ENCODE data around the gene PODXL2.

PODXL2 gene

GRCh38 chr3:127628788-127629466, at the start of gene PODXL2:
Gene PODXL2 (plus strand): TSS chr3:127629185. CDS start chr3:127629220, 35 bp downstream.
- peaks cover 1% of the 10 kb centered on the region for H3K36me3 Mint-ChIP-seq
- CTCF ChIA-PET, result no interaction called here
- peaks cover 71% of the 10 kb centered on the region for H3K27me3 Mint-ChIP-seq
- peak; percentile 51 for DNase-seq
- peak within 1 kb of the TSS; percentile 74 for H3K4me3 Mint-ChIP-seq
- no peaks in the 10 kb centered on the region for H3K9me3 Mint-ChIP-seq
- peaks cover 19% of the 10 kb centered on the region for H3K4me1 Mint-ChIP-seq
- peak within 1 kb of the TSS; percentile 45 for H3K27ac Mint-ChIP-seq

- Mint-ChIP-seq H3K4me3 (no peak overlapping the region), H3K27ac (no peak overlapping the region), H3K9me3 (no peaks in the 10 kb centered on the region), H3K4me1 (peaks cover 10% of the 10 kb centered on the region), H3K27me3 (no peaks in the 10 kb centered on the region), H3K36me3 (peaks cover 2% of the 10 kb centered on the region)
- no peak for DNase-seq
- CTCF ChIA-PET, result no interaction called here
Observed at GRCh38 chr3:127580327-127581060, 48.5 kb upstream of the PODXL2 start.

GRCh38 chr3:127584734-127585133, 44.3 kb upstream of the PODXL2 start:
- peaks cover 19% of the 10 kb centered on the region for H3K4me1 Mint-ChIP-seq
- CTCF ChIA-PET, result interaction anchor here (1.1 kb wide), 1 partner anchor 10 kb away, joined by 5 read pairs; no protein-coding TSS in a partner anchor
- peaks cover 2% of the 10 kb centered on the region for H3K36me3 Mint-ChIP-seq
- no peaks in the 10 kb centered on the region for H3K9me3 Mint-ChIP-seq
- no peak overlapping the region for H3K27ac Mint-ChIP-seq
- no peaks in the 10 kb centered on the region for H3K27me3 Mint-ChIP-seq
- no peak for DNase-seq
- H3K4me3 Mint-ChIP-seq, result no peak overlapping the region

GRCh38 chr3:127585163-127585812, 43.7 kb upstream of the PODXL2 start:
- no peak for DNase-seq
- H3K36me3 Mint-ChIP-seq, result peaks cover 2% of the 10 kb centered on the region
- H3K9me3 Mint-ChIP-seq, result no peaks in the 10 kb centered on the region
- CTCF ChIA-PET, result interaction anchor here (1.1 kb wide), 1 partner anchor 10 kb away, joined by 5 read pairs; no protein-coding TSS in a partner anchor
- no peaks in the 10 kb centered on the region for H3K27me3 Mint-ChIP-seq
- no peak overlapping the region for H3K27ac Mint-ChIP-seq
- no peak overlapping the region for H3K4me3 Mint-ChIP-seq
- H3K4me1 Mint-ChIP-seq, result peaks cover 19% of the 10 kb centered on the region

- Mint-ChIP-seq H3K9me3 (no peaks in the 10 kb centered on the region), H3K4me1 (peaks cover 18% of the 10 kb centered on the region), H3K27ac (no peak overlapping the region), H3K36me3 (peaks cover 2% of the 10 kb centered on the region), H3K4me3 (no peak overlapping the region), H3K27me3 (no peaks in the 10 kb centered on the region)
- CTCF ChIA-PET, result interaction anchor here (1.1 kb wide), 1 partner anchor 11 kb away, joined by 5 read pairs; no protein-coding TSS in a partner anchor
- DNase-seq, result no peak
Observed at GRCh38 chr3:127585813-127586413, 43.1 kb upstream of the PODXL2 start.

GRCh38 chr3:127587876-127588275, 41.1 kb upstream of the PODXL2 start:
- no peaks in the 10 kb centered on the region for H3K9me3 Mint-ChIP-seq
- no peak for DNase-seq
- peaks cover 31% of the 10 kb centered on the region for H3K4me1 Mint-ChIP-seq
- no peak overlapping the region for H3K27ac Mint-ChIP-seq
- H3K4me3 Mint-ChIP-seq, result no peak overlapping the region
- CTCF ChIA-PET, result interaction anchor here (0.7 to 3.6 kb wide), 3 partner anchors 9 to 1454 kb away, joined by 4 to 16 read pairs (median 4); no protein-coding TSS in a partner anchor
- H3K36me3 Mint-ChIP-seq, result peaks cover 2% of the 10 kb centered on the region
- no peaks in the 10 kb centered on the region for H3K27me3 Mint-ChIP-seq

GRCh38 chr3:127588806-127589577, 40.0 kb upstream of the PODXL2 start:
- DNase-seq, result peak; percentile 45
- Mint-ChIP-seq H3K4me1 (peaks cover 32% of the 10 kb centered on the region), H3K27ac (peak overlapping the region; percentile 75), H3K9me3 (no peaks in the 10 kb centered on the region), H3K27me3 (no peaks in the 10 kb centered on the region), H3K4me3 (peak overlapping the region; percentile 85), H3K36me3 (peaks cover 2% of the 10 kb centered on the region)
- CTCF ChIA-PET, result interaction anchor here (1.2 to 3.6 kb wide), 2 partner anchors 10 to 14 kb away, joined by 4 to 16 read pairs; no protein-coding TSS in a partner anchor

- DNase-seq, result peak; percentile 34
- H3K36me3 Mint-ChIP-seq, result peaks cover 2% of the 10 kb centered on the region
- peak overlapping the region; percentile 91 for H3K4me3 Mint-ChIP-seq
- peak overlapping the region; percentile 75 for H3K27ac Mint-ChIP-seq
- H3K4me1 Mint-ChIP-seq, result peaks cover 32% of the 10 kb centered on the region
- no peaks in the 10 kb centered on the region for H3K9me3 Mint-ChIP-seq
- CTCF ChIA-PET, result interaction anchor here (3.6 kb wide), 1 partner anchor 15 kb away, joined by 16 read pairs; no protein-coding TSS in a partner anchor
- no peaks in the 10 kb centered on the region for H3K27me3 Mint-ChIP-seq
Observed at GRCh38 chr3:127589600-127590281, 39.2 kb upstream of the PODXL2 start.

GRCh38 chr3:127590282-127590592, 38.7 kb upstream of the PODXL2 start:
- CTCF ChIA-PET, result interaction anchor here (0.5 to 3.6 kb wide), 3 partner anchors 11 to 430 kb away, joined by 3 to 16 read pairs (median 3); no protein-coding TSS in a partner anchor

GRCh38 chr3:127590593-127591465, 38.2 kb upstream of the PODXL2 start, which contains the start of gene TPRA1:
Gene TPRA1 (minus strand): TSS chr3:127590733. CDS start chr3:127580146, 10,587 bp downstream.
- Mint-ChIP-seq H3K4me1 (peaks cover 29% of the 10 kb centered on the region), H3K36me3 (peaks cover 2% of the 10 kb centered on the region), H3K27me3 (no peaks in the 10 kb centered on the region), H3K9me3 (no peaks in the 10 kb centered on the region), H3K4me3 (peak within 1 kb of the TSS; percentile 91), H3K27ac (peak within 1 kb of the TSS; percentile 97)
- peak; percentile 89 for DNase-seq
- CTCF ChIA-PET, result interaction anchor here (0.5 to 3.6 kb wide), 5 partner anchors 12 to 430 kb away, joined by 3 to 16 read pairs (median 3); no protein-coding TSS in a partner anchor

More at GRCh38 chr3:127590282-127590592, 38.7 kb upstream of the PODXL2 start:
- Mint-ChIP-seq H3K4me3 (peak overlapping the region; percentile 91), H3K4me1 (peaks cover 31% of the 10 kb centered on the region), H3K27me3 (no peaks in the 10 kb centered on the region), H3K36me3 (peaks cover 2% of the 10 kb centered on the region), H3K27ac (peak overlapping the region; percentile 97), H3K9me3 (no peaks in the 10 kb centered on the region)
- DNase-seq, result peak; percentile 59

- no peaks in the 10 kb centered on the region for H3K36me3 Mint-ChIP-seq
- H3K9me3 Mint-ChIP-seq, result no peaks in the 10 kb centered on the region
- H3K4me1 Mint-ChIP-seq, result peaks cover 40% of the 10 kb centered on the region
- no peak for DNase-seq
- H3K4me3 Mint-ChIP-seq, result no peak overlapping the region
- CTCF ChIA-PET, result no interaction called here
- no peak overlapping the region for H3K27ac Mint-ChIP-seq
- H3K27me3 Mint-ChIP-seq, result no peaks in the 10 kb centered on the region
Observed at GRCh38 chr3:127593178-127593577, 35.8 kb upstream of the PODXL2 start.

GRCh38 chr3:127595303-127595702, 33.7 kb upstream of the PODXL2 start:
- no peaks in the 10 kb centered on the region for H3K27me3 Mint-ChIP-seq
- DNase-seq, result no peak
- H3K4me3 Mint-ChIP-seq, result no peak overlapping the region
- H3K27ac Mint-ChIP-seq, result no peak overlapping the region
- peaks cover 43% of the 10 kb centered on the region for H3K4me1 Mint-ChIP-seq
- no peaks in the 10 kb centered on the region for H3K9me3 Mint-ChIP-seq
- CTCF ChIA-PET, result interaction anchor here (1.2 kb wide), 1 partner anchor 20 kb away, joined by 6 read pairs; no protein-coding TSS in a partner anchor
- peaks cover 10% of the 10 kb centered on the region for H3K36me3 Mint-ChIP-seq

Data from activated naive CD4-positive, alpha-beta T cell treated with anti-CD3 and anti-CD28 coated beads, Interleukin-2, amount 10 ng/mL, durations not matched to agents 7 days and 5 days (primary cell).